DOHH2 (cell line): ENCODE data around the gene SYT13.

Experiments
- CTCF ChIP-seq: fragments of 200-600 bp; sonication (generic); IDR thresholded peaks from one replicate; pipeline ENCODE4 v1.5.1; 2014; ENCODE audit warnings: antibody characterized with exemption, mild to moderate bottlenecking, low read depth, low read length; ENCODE audit not compliant: poor library complexity, severe bottlenecking
- EZH2phosphoT487 ChIP-seq: fragments of 200-600 bp; sonication (generic); IDR thresholded peaks from 2 replicates; pipeline ENCODE4 v1.6.1; 2017; ENCODE audit warnings: borderline replicate concordance, mild to moderate bottlenecking, antibody characterized with exemption, low read length, moderate library complexity, mixed read lengths

DNA sequence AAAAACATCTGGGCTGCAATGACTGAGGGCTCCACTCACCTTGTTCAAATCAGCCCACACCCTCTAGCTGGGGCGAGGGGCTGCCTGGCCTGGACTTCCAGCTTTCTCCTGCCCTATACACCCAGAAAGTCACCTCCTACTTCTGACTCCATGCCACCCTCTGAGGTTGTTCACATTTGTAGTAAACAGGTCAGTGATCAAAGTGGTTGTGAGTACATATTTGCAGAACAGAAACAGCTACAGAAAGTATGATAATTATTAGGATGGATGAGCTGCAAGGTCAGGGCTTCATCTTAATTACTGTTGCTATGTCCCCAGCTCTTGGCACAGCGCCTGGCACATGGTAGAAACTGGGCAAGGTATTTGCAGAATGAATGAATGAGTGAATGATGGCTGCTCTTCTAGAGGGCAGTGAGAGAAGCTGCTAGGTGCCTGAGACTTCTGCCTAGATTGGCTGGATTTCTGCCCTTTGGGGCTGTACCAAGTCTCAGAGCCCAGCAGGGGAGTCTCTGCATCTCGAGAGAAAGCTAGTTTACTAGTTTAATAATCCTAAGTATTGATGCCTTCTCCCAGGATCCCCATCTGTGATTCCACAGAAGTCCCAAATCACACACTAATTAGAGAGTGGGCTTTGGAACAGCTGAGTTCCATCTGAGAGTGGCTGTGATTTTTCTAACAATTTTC, 36.0 kb downstream of the SYT13 start:
- TF ChIP-seq CTCF, result no peak
- TF ChIP-seq EZH2phosphoT487, result no peak
